ENCODE measurements around the gene SHISA5. TPM values are rescaled to one million over a fixed set of nuclear protein-coding genes. Genes with fewer than 3 reads are reported as not detected.

The SHISA5 gene
- total and polyA plus RNA-seq, 4 donors, result 40.7 to 104 (median 75.8) TPM

GRCh38 chr3:48431224-48432029 lies 72.5 kb downstream of the SHISA5 start:
- 63% methylated on average over 8 of the region's 8 CpGs for WGBS
- Histone ChIP-seq H3K9ac (ENCODE audit: low read depth in 1 of 2, low read length in 2 of 2) (no peak overlapping the region), H3K4me1 (ENCODE audit: control insufficient read depth in 4 of 4, insufficient read depth in 4 of 4, low read length in 3 of 4) (peaks cover 16 to 55% (median 39%) of the 10 kb centered on the region in 4 donors), H3K27me3 (ENCODE audit: control insufficient read depth in 4 of 4, insufficient read depth in 4 of 4, low read length in 3 of 4) (no peaks in the 10 kb centered on the region), H3K36me3 (ENCODE audit: control insufficient read depth in 4 of 4, insufficient read depth in 3 of 4, low read depth in 1 of 4, low read length in 3 of 4) (peaks cover 0 to 7% (median 0%) of the 10 kb centered on the region in 4 donors), H3K4me3 (ENCODE audit: low read depth in 1 of 3, low read length in 3 of 3) (no peak overlapping the region), H3K27ac (ENCODE audit: low read depth in 1 of 2, low read length in 2 of 2) (peak overlapping the region; percentile 89 to 91), H3K9me3 (ENCODE audit: control insufficient read depth in 4 of 4, low read length in 3 of 4) (no peaks in the 10 kb centered on the region)
- no peak for DNase-seq (ENCODE audit: low spot score)
- peak; percentile 15 for TF ChIP-seq FOXA2 (IDR thresholded peaks at IDR 0.05)
- no peak for TF ChIP-seq NR2F2 (IDR thresholded peaks at IDR 0.05)

GRCh38 chr3:48430708-48431101 lies 73.3 kb downstream of the SHISA5 start:
- TF ChIP-seq HNF4G (IDR thresholded peaks at IDR 0.05) (no peak), ZBTB33 (IDR thresholded peaks at IDR 0.05) (no peak), RAD21 (IDR thresholded peaks at IDR 0.05) (no peak), CTCF (IDR thresholded peaks at IDR 0.05; ENCODE audit: low read depth, low read length, missing input control) (no peak), FOXA2 (IDR thresholded peaks at IDR 0.05) (no peak), MAX (IDR thresholded peaks at IDR 0.05) (no peak), FOXA1 (IDR thresholded peaks at IDR 0.05) (no peak), HNF4A (conservative IDR thresholded peaks at IDR 0.05) (no peak), YY1 (IDR thresholded peaks at IDR 0.05) (no peak), SP1 (IDR thresholded peaks at IDR 0.05) (no peak), NR2F2 (IDR thresholded peaks at IDR 0.05) (no peak), ATF3 (IDR thresholded peaks at IDR 0.05) (no peak), EGR1 (IDR thresholded peaks at IDR 0.05; ENCODE audit: low read depth in 2 of 2) (no peak), GABPA (IDR thresholded peaks at IDR 0.05 in 1 of 2, conservative IDR thresholded peaks at IDR 0.05 in 1 of 2) (no peak)
- no peak overlapping the region for H3K4me3 ChIP-seq (ENCODE audit: low read depth in 1 of 3, low read length in 3 of 3)
- peak overlapping the region; percentile 89 to 91 for H3K27ac ChIP-seq (ENCODE audit: low read depth in 1 of 2, low read length in 2 of 2)
- DNase-seq (ENCODE audit: low spot score), result no peak
- no peaks in the 10 kb centered on the region for H3K9me3 ChIP-seq (ENCODE audit: control insufficient read depth in 4 of 4, low read length in 3 of 4)
- no peaks in the 10 kb centered on the region for H3K27me3 ChIP-seq (ENCODE audit: control insufficient read depth in 4 of 4, insufficient read depth in 4 of 4, low read length in 3 of 4)
- peaks cover 0 to 7% (median 0%) of the 10 kb centered on the region in 4 donors for H3K36me3 ChIP-seq (ENCODE audit: control insufficient read depth in 4 of 4, insufficient read depth in 3 of 4, low read depth in 1 of 4, low read length in 3 of 4)
- H3K4me1 ChIP-seq (ENCODE audit: control insufficient read depth in 4 of 4, insufficient read depth in 4 of 4, low read length in 3 of 4), result peaks cover 20 to 59% (median 45%) of the 10 kb centered on the region in 4 donors
- H3K9ac ChIP-seq (ENCODE audit: low read depth in 1 of 2, low read length in 2 of 2), result peak overlapping the region in 1 of 2 donors; percentile 18
- WGBS, result 30% methylated on average over 1 of the region's 1 CpG
